ENCODE measurements around the gene CBFA2T3. TPM values are rescaled to one million over a fixed set of nuclear protein-coding genes. Genes with fewer than 3 reads are reported as not detected.

CBFA2T3 gene
- total RNA-seq, 1 experiment from 2014 or later = not detected

DNA sequence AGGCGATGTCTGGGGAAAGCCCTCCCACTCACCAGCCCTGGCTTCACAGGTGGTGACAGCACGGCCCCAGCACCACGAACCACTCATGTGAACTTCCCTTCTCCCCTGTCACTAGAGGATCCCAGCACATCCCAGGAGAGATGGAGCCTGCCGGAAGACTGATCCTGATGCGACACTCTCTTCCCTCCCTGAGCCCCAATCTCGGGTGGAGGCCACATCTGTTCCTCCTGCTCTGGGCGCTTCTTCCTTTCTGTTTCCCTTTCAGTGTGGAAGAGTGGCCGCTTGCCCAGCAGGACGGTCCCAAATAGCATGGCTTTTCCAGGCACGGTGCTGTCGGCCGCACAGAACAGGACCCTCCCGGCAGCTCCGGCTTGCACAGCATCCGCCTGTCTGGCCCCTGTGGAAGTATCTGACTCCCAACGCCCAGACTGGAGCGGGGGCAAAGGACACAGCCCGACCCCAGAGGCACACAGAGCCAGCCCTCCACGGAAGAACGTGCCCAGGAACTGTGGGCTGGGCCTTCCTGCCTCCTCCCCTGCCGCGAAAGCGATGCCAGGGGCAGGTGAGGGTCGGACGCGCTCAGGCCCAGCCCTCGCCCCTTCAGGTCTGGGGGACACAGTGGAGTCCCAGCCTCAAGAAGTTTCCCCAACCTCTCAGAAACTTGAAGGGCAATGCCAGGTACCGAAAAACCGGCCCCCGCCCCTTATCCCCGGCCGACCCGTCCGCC lies 37.6 kb downstream of the CBFA2T3 start:
- DNase-seq (ENCODE audit: low read depth) = no peak

DNA sequence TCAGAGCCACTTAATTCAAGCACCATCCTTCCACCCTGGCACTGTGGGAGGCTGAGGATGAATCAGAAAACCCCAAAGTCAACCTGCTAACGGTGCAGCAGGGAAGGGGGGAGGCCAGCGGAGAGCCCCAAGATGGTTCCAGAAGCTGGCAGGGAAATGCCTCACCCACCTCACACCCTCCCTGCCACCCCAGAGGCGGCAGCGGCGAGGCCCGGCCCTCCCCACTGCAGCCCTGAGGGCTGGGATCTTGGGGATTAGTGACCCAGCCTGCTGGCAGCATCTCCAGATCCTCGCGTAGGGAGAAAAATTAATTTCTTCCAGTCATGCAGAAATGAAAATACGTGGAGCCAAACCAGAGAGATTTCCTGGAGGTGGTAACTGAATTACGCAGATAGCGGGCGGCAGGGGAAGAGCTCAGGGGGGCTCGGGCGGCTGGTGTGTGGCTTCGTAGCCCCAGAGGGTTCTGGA lies 38.2 kb downstream of the CBFA2T3 start:
- DNase-seq (ENCODE audit: low read depth) = no peak

GRCh38 chr16:88938119-88938776 lies 38.8 kb downstream of the CBFA2T3 start:
- no peak for DNase-seq (ENCODE audit: low read depth)

GRCh38 chr16:88937206-88937621 lies 39.8 kb downstream of the CBFA2T3 start:
- no peak for DNase-seq (ENCODE audit: low read depth)

DNA sequence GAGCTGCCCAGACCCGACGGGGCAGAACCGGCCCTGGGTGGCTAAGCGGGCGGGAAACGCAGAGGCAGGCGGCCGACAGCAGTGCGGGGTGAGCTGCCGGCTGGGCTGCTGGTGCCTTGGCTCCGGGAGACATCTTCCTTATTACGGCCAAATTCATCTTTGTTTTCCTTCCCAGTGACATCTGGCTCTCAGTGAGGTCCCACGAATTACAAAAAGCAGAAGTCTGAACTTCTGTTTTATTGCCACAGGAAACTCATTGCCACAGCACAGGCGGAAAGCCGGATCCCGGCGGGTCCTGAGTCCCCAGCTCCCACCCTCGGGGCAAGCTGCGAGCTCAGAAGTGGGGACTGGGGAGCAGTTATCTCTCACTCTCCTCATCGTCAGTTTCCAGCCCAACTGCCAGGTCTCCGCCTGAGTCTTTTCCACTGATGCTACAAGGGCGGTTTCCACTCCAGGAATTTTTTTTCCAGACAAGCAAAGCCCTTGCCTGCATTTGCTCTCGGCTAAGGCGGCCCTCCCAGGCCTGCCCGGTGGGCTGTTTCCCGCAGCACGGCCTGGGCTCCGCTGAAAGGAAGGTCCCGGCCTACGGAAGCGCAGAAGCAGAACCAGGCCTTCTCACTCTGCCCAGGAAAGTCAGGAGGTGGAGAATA lies 40.3 kb downstream of the CBFA2T3 start:
- no peak for DNase-seq (ENCODE audit: low read depth)

GRCh38 chr16:88936008-88936555 lies 40.9 kb downstream of the CBFA2T3 start:
- DNase-seq (ENCODE audit: low read depth) = no peak

DNA sequence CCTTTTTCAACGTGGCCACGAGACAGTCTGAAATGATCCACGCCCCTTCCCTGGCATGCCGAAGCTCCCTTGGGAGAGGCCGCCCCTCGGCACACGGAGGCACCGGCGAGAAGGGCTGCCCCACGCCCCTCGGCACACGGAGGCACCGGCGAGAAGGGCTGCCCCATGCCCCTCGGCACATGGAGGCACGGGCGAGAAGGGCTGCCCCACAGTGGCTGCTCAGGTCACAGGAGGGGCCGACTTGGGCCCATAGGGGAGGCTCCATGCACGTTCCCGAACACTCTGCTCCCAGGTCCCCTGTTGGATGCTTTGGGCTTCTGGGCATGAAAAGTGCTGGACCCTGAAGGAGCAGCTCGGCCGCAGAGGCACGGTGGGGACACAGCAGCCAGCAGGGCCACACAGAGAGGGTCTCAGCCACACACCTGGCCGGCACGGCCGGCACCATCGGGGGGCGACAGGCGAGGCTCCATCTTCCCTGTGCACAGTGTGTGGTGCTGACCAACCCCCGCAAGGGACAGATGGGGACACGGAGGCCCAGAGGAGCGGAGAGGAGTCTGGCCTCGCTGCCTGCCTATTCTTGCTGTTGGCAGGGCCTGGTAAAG lies 42.8 kb downstream of the CBFA2T3 start:
- no peak for DNase-seq (ENCODE audit: low read depth)

DNA sequence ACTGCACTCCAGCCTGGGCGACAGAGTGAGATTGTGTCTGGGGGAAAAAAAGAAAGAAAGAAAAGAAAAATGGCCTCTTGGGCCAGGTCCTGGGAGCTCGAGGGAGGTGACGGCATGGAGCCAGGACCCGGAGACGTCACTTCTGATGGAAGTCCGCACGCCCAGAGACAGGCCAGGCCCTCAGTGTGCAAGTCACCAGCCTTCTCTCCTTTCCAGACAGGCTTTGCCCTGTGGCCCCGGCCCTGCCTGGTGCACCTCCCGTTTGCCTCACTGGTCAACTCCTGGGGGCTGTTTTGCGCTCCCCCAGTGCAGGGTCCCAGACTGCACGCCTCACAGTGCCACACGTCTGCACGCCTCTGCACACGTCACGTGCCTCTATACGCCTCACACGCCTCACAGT lies 44.1 kb downstream of the CBFA2T3 start:
- no peak for DNase-seq (ENCODE audit: low read depth)

DNA sequence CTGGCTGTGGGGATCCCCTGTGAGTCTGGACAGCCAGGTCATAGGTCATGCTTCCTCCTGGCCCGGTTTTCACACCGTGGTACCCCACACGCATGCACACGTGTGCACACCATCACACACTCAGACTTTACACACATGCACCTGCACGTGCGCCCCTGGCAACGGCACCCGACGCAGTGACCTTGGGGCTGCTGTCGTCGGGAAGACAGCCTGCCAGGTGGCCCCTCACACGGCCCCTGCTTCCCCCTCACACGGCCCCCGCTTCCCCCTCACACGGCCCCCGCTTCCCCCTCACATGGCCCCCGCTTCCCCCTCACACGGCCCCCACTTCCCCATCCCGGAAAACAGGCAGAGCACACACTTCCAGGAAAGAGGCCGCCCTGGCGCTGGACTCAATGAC lies 45.1 kb downstream of the CBFA2T3 start:
- DNase-seq (ENCODE audit: low read depth) = no peak

GRCh38 chr16:88931373-88931900 lies 45.6 kb downstream of the CBFA2T3 start:
- no peak for DNase-seq (ENCODE audit: low read depth)

- no peak for DNase-seq (ENCODE audit: low read depth)
These were observed 46.3 kb downstream of the CBFA2T3 start for GRCh38 chr16:88930716-88931115.

GRCh38 chr16:88929091-88929445 lies 47.9 kb downstream of the CBFA2T3 start:
- no peak for DNase-seq (ENCODE audit: low read depth)

DNA sequence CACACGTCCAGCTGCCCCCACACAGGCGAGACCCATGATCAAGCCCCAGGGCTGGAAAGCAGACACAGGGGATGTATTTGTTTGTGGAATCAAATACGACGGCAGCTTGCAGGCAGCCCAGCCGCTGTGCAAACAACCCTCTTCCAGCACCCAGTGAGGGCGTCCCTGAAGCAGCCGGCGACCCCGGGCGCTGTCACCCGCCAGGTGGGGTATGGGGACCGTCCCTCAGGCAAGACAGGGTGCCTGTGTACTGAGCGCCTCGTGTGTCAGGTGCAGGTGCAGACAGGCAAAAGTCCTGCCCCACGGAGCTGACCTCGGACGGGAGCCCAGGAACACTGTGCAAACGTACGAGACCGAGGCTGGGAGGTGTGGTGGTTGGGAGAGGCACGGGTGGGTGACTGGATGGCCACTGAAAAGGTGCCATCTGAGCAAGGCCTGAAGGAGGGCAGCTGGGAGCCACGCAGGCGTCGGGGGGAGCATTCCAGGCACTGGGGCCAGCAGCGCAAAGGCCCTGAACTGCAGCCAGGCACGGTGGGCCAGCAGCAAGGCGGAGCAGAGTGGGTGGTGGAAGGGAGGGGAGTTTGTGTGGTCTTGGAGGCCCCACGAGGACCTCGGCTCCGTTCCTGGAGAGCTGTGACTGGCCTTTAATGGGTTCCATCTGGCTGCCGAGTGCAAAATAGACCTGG lies 48.5 kb downstream of the CBFA2T3 start:
- no peak for DNase-seq (ENCODE audit: low read depth)

DNA sequence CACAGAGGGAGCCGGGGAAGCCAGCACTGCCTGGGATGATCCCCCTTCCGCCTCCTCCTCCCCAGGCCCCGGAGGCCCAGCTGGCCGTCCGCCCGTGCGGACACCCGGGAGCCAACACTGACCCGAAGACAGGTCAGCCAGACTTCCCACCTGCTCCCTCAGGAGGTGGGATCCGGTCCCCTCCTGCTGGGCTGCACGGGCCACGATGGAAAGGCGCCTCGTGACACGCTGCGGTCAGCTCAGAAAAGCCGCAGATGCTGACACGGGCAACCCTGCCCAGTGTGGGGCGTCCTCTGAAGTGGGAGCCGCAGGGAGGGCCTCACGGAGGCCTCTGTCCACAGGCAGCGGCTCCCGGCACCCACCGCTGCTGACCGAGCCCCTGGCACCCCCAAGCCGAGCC lies 49.3 kb downstream of the CBFA2T3 start:
- no peak for DNase-seq (ENCODE audit: low read depth)

DNA sequence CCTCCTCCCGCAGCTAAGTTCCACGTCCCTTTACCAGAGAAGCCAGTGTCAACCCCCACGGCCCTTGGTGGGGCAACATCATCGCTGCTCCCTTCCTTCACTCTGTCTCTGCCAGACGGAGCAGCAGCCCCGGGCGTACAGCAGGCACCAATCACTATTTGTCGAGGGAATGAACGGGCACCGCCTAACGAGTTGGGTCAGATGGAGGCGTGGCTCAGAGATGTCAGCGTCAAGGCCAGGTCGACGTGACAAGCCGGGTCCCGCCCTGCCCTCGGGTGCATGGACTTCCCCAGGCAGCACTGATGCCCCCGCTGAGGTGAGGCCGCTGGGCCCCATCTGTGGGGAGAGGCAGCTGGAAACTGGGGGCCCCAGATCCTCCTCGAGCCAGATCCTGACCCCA lies 50.0 kb downstream of the CBFA2T3 start:
- DNase-seq (ENCODE audit: low read depth) = no peak

GRCh38 chr16:88926374-88926990 lies 50.5 kb downstream of the CBFA2T3 start:
- DNase-seq (ENCODE audit: low read depth) = peak; percentile 51

- no peak for DNase-seq (ENCODE audit: low read depth)
These were observed 51.5 kb downstream of the CBFA2T3 start for GRCh38 chr16:88925540-88925887.

DNA sequence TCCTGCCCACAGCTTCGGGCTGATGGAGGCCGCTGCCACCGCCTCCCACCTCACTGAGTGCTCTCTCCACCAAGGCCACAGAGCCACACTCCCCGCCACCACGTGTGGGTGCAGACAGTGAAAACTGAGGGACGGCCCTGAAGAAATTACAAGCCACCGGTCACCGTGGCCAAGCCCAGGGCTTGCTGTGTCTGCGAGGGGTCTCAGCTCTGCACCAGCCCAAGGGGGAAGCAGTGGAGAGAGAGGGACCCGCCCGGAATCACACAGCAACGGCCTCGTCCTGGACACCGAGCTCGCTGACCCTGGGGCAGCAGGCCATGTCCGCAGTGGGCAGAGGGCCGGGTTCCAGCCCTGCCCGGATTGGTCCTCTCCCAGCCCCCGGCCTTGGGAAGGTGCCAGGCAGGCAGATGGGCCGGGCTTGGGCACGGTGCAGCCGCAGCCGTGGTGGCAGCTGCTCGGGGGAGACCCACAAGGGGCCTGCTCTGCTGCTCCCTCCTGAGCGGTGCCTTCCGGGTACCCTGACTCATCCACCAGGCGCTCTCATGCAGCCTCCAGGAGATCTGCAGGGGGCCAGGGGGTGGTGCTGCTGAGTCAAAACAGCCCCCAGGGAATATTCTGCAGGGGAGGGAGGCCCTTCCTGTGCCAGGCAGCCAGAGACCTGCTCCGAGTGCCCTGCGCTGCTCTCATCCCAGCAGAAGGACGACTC lies 52.0 kb downstream of the CBFA2T3 start:
- peak; percentile 90 for DNase-seq (ENCODE audit: low read depth)

DNA sequence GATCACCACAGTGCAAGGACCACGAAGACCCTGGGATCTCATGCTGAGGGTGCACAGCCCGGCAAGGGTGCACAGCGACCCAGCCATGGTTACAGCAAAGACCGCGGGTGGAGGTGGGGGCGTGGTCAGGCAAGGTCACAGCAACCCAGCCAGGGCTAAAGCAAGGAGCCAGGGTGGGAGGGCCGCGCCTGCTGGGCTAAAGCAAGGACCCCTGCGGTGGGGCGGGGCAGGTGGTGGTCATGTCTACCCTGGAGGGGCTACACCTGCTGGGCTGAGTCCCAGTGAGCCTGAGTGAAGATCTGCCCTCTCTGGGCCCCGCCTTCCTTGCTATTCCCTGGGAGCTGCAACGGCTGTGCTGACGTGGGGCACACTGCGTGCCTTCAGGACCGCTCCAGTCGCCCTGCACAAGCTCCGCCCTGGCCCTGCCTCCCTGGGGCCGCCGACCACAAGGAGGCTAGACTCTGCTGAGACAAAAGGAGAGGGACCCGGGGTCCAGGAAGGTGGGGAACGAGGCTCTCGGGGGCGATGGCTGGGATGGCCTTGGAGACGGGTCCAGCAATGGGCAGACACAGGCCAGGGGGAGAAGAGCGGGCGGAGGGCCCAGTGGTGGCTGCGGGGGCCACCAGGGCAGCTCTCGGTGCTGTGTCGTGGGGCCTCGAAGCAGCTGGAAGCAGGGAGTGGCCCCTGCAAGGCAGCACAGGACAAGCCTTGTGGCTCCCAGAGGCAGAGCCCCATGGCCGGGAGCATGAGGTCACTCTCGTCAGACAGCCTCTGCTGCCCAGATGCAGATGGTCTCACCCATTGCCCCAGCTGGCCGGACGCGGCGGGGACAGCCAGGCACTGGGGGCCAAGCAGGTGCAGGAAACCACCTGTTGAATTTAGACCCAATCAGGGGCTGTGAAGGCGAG lies 52.8 kb downstream of the CBFA2T3 start:
- no peak for DNase-seq (ENCODE audit: low read depth)

All from M059J (cell line).